Measurements from ENCODE around the gene REC8. TPM values are rescaled to one million over a fixed set of nuclear protein-coding genes. Genes with fewer than 3 reads are reported as not detected.
A peak's percentile ranks its signal among the peaks of the same experiment; 100 is the strongest.

REC8 gene
- total and polyA plus RNA-seq, 2 of the 13 experiments (the other 11 are each of a cell fraction or from before 2014, with no cell fraction given) = 3.4 to 14.7 TPM

DNA sequence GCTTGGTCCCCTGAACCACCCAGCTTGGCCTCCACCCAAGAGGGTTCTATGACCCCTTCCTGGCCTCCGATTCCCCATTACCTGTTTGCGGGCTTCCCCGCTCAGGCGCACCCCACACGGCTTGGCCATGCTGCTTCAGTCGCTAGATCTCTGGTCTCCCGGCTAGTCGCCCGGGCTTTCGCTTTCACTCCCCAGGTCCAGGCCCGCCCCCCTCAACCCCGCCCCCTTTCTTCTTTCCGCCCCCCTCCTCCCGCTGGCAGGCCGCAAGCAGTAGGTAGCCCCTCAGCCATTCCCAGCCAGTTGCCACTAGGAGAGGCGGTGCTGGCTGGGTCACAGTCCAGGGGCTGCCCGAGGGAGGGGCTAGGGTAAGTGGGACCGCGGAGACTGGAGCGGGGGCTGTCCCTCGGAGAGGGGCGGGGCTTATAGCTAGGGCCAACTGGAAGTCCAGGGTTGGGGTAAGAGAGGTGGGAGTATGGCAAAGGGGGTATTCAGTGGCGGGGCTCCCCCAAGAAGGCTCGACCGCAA lies 25.4 kb upstream of the REC8 start, which contains the start of gene PSME2 (continued):
- TF ChIP-seq ELF1 (CRISPR knock-in tag; IDR thresholded peaks at IDR 0.05) = no peak
- TF ChIP-seq NFE2 (CRISPR knock-in tag; IDR thresholded peaks at IDR 0.05) = no peak
- TF ChIP-seq RNF2 (conservative IDR thresholded peaks at IDR 0.05; ENCODE audit: low read depth) = no peak
- peak; percentile 25; the same call in 1 of the 2 replicates for TF ChIP-seq KDM3A (CRISPR knock-in tag; IDR thresholded peaks at IDR 0.05; ENCODE audit: low read depth)
- peak; percentile 91 for TF ChIP-seq MEF2D (CRISPR knock-in tag; IDR thresholded peaks at IDR 0.05)
- no peak for TF ChIP-seq ZNF607 (CRISPR knock-in tag; IDR thresholded peaks at IDR 0.05; ENCODE audit: borderline replicate concordance)
- TF ChIP-seq KAT7 (CRISPR knock-in tag; IDR thresholded peaks at IDR 0.05; ENCODE audit: borderline replicate concordance) = no peak
- TF ChIP-seq, protein P1, sequence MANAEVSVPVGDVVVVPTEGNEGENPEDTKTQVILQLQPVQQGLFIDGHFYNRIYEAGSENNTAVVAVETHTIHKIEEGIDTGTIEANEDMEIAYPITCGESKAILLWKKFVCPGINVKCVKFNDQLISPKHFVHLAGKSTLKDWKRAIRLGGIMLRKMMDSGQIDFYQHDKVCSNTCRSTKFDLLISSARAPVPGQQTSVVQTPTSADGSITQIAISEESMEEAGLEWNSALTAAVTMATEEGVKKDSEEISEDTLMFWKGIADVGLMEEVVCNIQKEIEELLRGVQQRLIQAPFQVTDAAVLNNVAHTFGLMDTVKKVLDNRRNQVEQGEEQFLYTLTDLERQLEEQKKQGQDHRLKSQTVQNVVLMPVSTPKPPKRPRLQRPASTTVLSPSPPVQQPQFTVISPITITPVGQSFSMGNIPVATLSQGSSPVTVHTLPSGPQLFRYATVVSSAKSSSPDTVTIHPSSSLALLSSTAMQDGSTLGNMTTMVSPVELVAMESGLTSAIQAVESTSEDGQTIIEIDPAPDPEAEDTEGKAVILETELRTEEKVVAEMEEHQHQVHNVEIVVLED (CRISPR knock-in tag; IDR thresholded peaks at IDR 0.05; ENCODE audit: borderline replicate concordance) = no peak; the same call in none of the 2 replicates
- no peak for TF ChIP-seq ZNF251 (CRISPR knock-in tag; IDR thresholded peaks at IDR 0.05)
- TF ChIP-seq ZBTB21 (CRISPR knock-in tag; IDR thresholded peaks at IDR 0.05) = 0 out of 2 replicates have a peak, but pooled peaks have one; percentile 7
- TF ChIP-seq, protein P2, sequence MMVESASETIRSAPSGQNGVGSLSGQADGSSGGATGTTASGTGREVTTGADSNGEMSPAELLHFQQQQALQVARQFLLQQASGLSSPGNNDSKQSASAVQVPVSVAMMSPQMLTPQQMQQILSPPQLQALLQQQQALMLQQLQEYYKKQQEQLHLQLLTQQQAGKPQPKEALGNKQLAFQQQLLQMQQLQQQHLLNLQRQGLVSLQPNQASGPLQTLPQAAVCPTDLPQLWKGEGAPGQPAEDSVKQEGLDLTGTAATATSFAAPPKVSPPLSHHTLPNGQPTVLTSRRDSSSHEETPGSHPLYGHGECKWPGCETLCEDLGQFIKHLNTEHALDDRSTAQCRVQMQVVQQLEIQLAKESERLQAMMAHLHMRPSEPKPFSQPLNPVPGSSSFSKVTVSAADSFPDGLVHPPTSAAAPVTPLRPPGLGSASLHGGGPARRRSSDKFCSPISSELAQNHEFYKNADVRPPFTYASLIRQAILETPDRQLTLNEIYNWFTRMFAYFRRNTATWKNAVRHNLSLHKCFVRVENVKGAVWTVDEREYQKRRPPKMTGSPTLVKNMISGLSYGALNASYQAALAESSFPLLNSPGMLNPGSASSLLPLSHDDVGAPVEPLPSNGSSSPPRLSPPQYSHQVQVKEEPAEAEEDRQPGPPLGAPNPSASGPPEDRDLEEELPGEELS (CRISPR knock-in tag; IDR thresholded peaks at IDR 0.05) = peak; percentile 51; the same call in 1 of the 2 replicates
- TF ChIP-seq, protein P3, sequence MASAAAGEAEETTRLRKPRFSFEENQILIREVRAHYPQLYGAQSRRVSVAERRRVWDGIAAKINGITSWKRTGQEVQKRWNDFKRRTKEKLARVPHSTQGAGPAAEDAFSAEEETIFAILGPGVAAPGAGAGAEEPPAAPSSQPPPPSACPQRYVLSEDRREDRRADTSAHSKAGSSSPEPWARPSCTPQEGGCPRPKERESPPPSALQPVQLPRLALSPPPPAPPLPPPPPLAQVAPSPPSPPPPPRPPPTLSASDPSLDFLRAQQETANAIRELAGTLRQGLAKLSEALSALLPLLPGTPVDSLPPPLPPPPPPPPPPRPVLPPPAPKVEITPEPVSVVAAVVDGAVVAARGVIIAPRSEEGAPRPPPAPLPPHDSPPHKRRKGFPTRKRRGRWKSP (CRISPR knock-in tag; IDR thresholded peaks at IDR 0.05) = no peak
- TF ChIP-seq RARA (CRISPR knock-in tag; IDR thresholded peaks at IDR 0.05) = peak; percentile 74
- TF ChIP-seq, protein P4, sequence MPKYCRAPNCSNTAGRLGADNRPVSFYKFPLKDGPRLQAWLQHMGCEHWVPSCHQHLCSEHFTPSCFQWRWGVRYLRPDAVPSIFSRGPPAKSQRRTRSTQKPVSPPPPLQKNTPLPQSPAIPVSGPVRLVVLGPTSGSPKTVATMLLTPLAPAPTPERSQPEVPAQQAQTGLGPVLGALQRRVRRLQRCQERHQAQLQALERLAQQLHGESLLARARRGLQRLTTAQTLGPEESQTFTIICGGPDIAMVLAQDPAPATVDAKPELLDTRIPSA (CRISPR knock-in tag; IDR thresholded peaks at IDR 0.05; ENCODE audit: borderline replicate concordance) = no peak
- TF ChIP-seq REXO4 (CRISPR knock-in tag; IDR thresholded peaks at IDR 0.05; ENCODE audit: borderline replicate concordance) = no peak
- TF ChIP-seq ZNF747 (CRISPR knock-in tag; IDR thresholded peaks at IDR 0.05; ENCODE audit: borderline replicate concordance) = no peak
- TF ChIP-seq, protein P5, sequence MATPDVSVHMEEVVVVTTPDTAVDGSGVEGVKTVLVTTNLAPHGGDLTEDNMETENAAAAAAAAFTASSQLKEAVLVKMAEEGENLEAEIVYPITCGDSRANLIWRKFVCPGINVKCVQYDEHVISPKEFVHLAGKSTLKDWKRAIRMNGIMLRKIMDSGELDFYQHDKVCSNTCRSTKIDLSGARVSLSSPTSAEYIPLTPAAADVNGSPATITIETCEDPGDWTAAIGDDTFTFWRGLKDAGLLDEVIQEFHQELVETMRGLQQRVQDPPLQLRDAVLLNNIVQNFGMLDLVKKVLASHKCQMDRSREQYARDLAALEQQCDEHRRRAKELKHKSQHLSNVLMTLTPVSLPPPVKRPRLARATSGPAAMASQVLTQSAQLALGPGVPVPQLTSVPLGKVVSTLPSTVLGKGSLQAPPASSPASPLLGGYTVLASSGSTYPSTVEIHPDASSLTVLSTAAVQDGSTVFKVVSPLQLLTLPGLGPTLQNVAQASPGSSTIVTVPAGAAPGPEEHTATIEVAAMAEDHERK (CRISPR knock-in tag; IDR thresholded peaks at IDR 0.05; ENCODE audit: low read depth) = no peak
- no peak for TF ChIP-seq ZNF496 (CRISPR knock-in tag; IDR thresholded peaks at IDR 0.05; ENCODE audit: insufficient replicate concordance)
- TF ChIP-seq NFIC (IDR thresholded peaks at IDR 0.05; ENCODE audit: low read length) = no peak
- no peak for TF ChIP-seq ZNF605 (CRISPR knock-in tag; IDR thresholded peaks at IDR 0.05)
- no peak for TF ChIP-seq ZNF17 (CRISPR knock-in tag; IDR thresholded peaks at IDR 0.05)
- TF ChIP-seq, protein P6, sequence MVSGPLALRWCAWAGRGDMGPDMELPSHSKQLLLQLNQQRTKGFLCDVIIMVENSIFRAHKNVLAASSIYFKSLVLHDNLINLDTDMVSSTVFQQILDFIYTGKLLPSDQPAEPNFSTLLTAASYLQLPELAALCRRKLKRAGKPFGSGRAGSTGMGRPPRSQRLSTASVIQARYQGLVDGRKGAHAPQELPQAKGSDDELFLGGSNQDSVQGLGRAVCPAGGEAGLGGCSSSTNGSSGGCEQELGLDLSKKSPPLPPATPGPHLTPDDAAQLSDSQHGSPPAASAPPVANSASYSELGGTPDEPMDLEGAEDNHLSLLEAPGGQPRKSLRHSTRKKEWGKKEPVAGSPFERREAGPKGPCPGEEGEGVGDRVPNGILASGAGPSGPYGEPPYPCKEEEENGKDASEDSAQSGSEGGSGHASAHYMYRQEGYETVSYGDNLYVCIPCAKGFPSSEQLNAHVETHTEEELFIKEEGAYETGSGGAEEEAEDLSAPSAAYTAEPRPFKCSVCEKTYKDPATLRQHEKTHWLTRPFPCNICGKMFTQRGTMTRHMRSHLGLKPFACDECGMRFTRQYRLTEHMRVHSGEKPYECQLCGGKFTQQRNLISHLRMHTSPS (CRISPR knock-in tag; IDR thresholded peaks at IDR 0.05; ENCODE audit: low read depth) = 0 out of 2 replicates have a peak, but pooled peaks have one; percentile 64

Measured in HepG2 (cell line).